ENCODE measurements around the gene DICER1.

The DICER1 gene

GRCh38 chr14:95063391-95063790 is 93.9 kb downstream of the DICER1 start:
- Histone ChIP-seq H2BK5ac (ENCODE audit: low read length) (no peak overlapping the region), H3K79me1 (ENCODE audit: low read depth, low read length) (no peaks in the 10 kb centered on the region), H4K8ac (ENCODE audit: low read depth, low read length) (no peak overlapping the region), H2BK120ac (ENCODE audit: low read depth, low read length) (no peak overlapping the region), H3K4me1 (ENCODE audit: control insufficient read depth in 2 of 2, insufficient read depth in 1 of 2, low read depth in 1 of 2, low read length in 2 of 2) (peaks cover 0 to 3% of the 10 kb centered on the region in 2 donors), H2BK15ac (ENCODE audit: low read length) (no peak overlapping the region), H3K36me3 (replicated peaks in 1 of 2; ENCODE audit: control insufficient read depth in 2 of 2, insufficient read depth in 2 of 2, low read length in 2 of 2) (no peaks in the 10 kb centered on the region), H2AFZ (ENCODE audit: low read length) (peak overlapping the region; percentile 15), H3K27me3 (ENCODE audit: control insufficient read depth in 3 of 3, insufficient read depth in 3 of 3, low read depth in 1 of 3, low read length in 3 of 3) (no peaks in the 10 kb centered on the region), H2BK12ac (ENCODE audit: low read length) (no peak overlapping the region), H3K18ac (ENCODE audit: low read length) (no peak overlapping the region), H3K27ac (replicated peaks; ENCODE audit: low read length) (no peak overlapping the region), H3K4me2 (ENCODE audit: insufficient read depth, low read length, poor library complexity, severe bottlenecking) (no peak overlapping the region), H3K23ac (ENCODE audit: low read depth, low read length, poor library complexity) (no peak overlapping the region), H4K91ac (ENCODE audit: low read depth, low read length, poor library complexity) (no peak overlapping the region), H3K4me3 (ENCODE audit: low read length in 2 of 2) (no peak overlapping the region), H3K14ac (ENCODE audit: low read length) (no peak overlapping the region), H2AK5ac (ENCODE audit: low read depth, low read length) (no peak overlapping the region), H3K9me3 (replicated peaks in 1 of 2; ENCODE audit: control insufficient read depth in 2 of 2, insufficient read depth in 1 of 2, low read depth in 1 of 2, low read length in 2 of 2) (no peaks in the 10 kb centered on the region), H3K9ac (ENCODE audit: low read depth, low read length, poor library complexity) (no peak overlapping the region), H3K4ac (ENCODE audit: low read length) (no peak overlapping the region)
- no CpG with 5 or more reads among the region's 5 CpGs for WGBS, 2 donors (ENCODE audit: extremely low coverage in 2 of 2, insufficient read length in 2 of 2, insufficient replicate concordance in 1 of 2)
- no peak for DNase-seq (ENCODE audit: low spot score)

GRCh38 chr14:95062946-95063345 is 94.4 kb downstream of the DICER1 start:
- peaks cover 0 to 3% of the 10 kb centered on the region in 2 donors for H3K4me1 ChIP-seq (ENCODE audit: control insufficient read depth in 2 of 2, insufficient read depth in 1 of 2, low read depth in 1 of 2, low read length in 2 of 2)
- no peak overlapping the region for H2BK5ac ChIP-seq (ENCODE audit: low read length)
- H3K18ac ChIP-seq (ENCODE audit: low read length): no peak overlapping the region
- H3K9ac ChIP-seq (ENCODE audit: low read depth, low read length, poor library complexity): no peak overlapping the region
- no peak overlapping the region for H3K4ac ChIP-seq (ENCODE audit: low read length)
- H3K27ac ChIP-seq (replicated peaks; ENCODE audit: low read length): no peak overlapping the region
- no peaks in the 10 kb centered on the region for H3K36me3 ChIP-seq (replicated peaks in 1 of 2; ENCODE audit: control insufficient read depth in 2 of 2, insufficient read depth in 2 of 2, low read length in 2 of 2)
- H3K4me2 ChIP-seq (ENCODE audit: insufficient read depth, low read length, poor library complexity, severe bottlenecking): no peak overlapping the region
- H4K8ac ChIP-seq (ENCODE audit: low read depth, low read length): no peak overlapping the region
- WGBS, 2 donors (ENCODE audit: extremely low coverage in 2 of 2, insufficient read length in 2 of 2, insufficient replicate concordance in 1 of 2): no CpG with 5 or more reads among the region's 5 CpGs
- H4K91ac ChIP-seq (ENCODE audit: low read depth, low read length, poor library complexity): no peak overlapping the region
- H3K79me1 ChIP-seq (ENCODE audit: low read depth, low read length): no peaks in the 10 kb centered on the region
- no peak overlapping the region for H3K4me3 ChIP-seq (ENCODE audit: low read length in 2 of 2)
- no peak overlapping the region for H3K14ac ChIP-seq (ENCODE audit: low read length)
- no peak for DNase-seq (ENCODE audit: low spot score)
- no peak overlapping the region for H2BK120ac ChIP-seq (ENCODE audit: low read depth, low read length)
- peak overlapping the region; percentile 15 for H2AFZ ChIP-seq (ENCODE audit: low read length)
- H2BK12ac ChIP-seq (ENCODE audit: low read length): no peak overlapping the region
- no peaks in the 10 kb centered on the region for H3K9me3 ChIP-seq (replicated peaks in 1 of 2; ENCODE audit: control insufficient read depth in 2 of 2, insufficient read depth in 1 of 2, low read depth in 1 of 2, low read length in 2 of 2)
- no peaks in the 10 kb centered on the region for H3K27me3 ChIP-seq (ENCODE audit: control insufficient read depth in 3 of 3, insufficient read depth in 3 of 3, low read depth in 1 of 3, low read length in 3 of 3)
- H2BK15ac ChIP-seq (ENCODE audit: low read length): no peak overlapping the region
- no peak overlapping the region for H2AK5ac ChIP-seq (ENCODE audit: low read depth, low read length)
- H3K23ac ChIP-seq (ENCODE audit: low read depth, low read length, poor library complexity): no peak overlapping the region

- H4K8ac ChIP-seq (ENCODE audit: low read depth, low read length): no peak overlapping the region
- no peak overlapping the region for H2BK12ac ChIP-seq (ENCODE audit: low read length)
- no peaks in the 10 kb centered on the region for H3K79me1 ChIP-seq (ENCODE audit: low read depth, low read length)
- DNase-seq (ENCODE audit: low spot score): no peak
- H2AFZ ChIP-seq (ENCODE audit: low read length): no peak overlapping the region
- H2BK120ac ChIP-seq (ENCODE audit: low read depth, low read length): no peak overlapping the region
- H3K4me3 ChIP-seq (ENCODE audit: low read length in 2 of 2): no peak overlapping the region
- H3K23ac ChIP-seq (ENCODE audit: low read depth, low read length, poor library complexity): no peak overlapping the region
- H2BK15ac ChIP-seq (ENCODE audit: low read length): no peak overlapping the region
- peaks cover 0 to 3% of the 10 kb centered on the region in 2 donors for H3K4me1 ChIP-seq (ENCODE audit: control insufficient read depth in 2 of 2, insufficient read depth in 1 of 2, low read depth in 1 of 2, low read length in 2 of 2)
- H3K14ac ChIP-seq (ENCODE audit: low read length): no peak overlapping the region
- H3K9ac ChIP-seq (ENCODE audit: low read depth, low read length, poor library complexity): no peak overlapping the region
- H3K27me3 ChIP-seq (ENCODE audit: control insufficient read depth in 3 of 3, insufficient read depth in 3 of 3, low read depth in 1 of 3, low read length in 3 of 3): no peaks in the 10 kb centered on the region
- no peaks in the 10 kb centered on the region for H3K9me3 ChIP-seq (replicated peaks in 1 of 2; ENCODE audit: control insufficient read depth in 2 of 2, insufficient read depth in 1 of 2, low read depth in 1 of 2, low read length in 2 of 2)
- no peak overlapping the region for H3K18ac ChIP-seq (ENCODE audit: low read length)
- no peak overlapping the region for H3K4ac ChIP-seq (ENCODE audit: low read length)
- H3K27ac ChIP-seq (replicated peaks; ENCODE audit: low read length): no peak overlapping the region
- no peaks in the 10 kb centered on the region for H3K36me3 ChIP-seq (replicated peaks in 1 of 2; ENCODE audit: control insufficient read depth in 2 of 2, insufficient read depth in 2 of 2, low read length in 2 of 2)
- no peak overlapping the region for H2BK5ac ChIP-seq (ENCODE audit: low read length)
- no peak overlapping the region for H2AK5ac ChIP-seq (ENCODE audit: low read depth, low read length)
- H4K91ac ChIP-seq (ENCODE audit: low read depth, low read length, poor library complexity): no peak overlapping the region
- WGBS, 2 donors (ENCODE audit: extremely low coverage in 2 of 2, insufficient read length in 2 of 2, insufficient replicate concordance in 1 of 2): no CpG with 5 or more reads among the region's 5 CpGs
- H3K4me2 ChIP-seq (ENCODE audit: insufficient read depth, low read length, poor library complexity, severe bottlenecking): no peak overlapping the region
These were observed 95.1 kb downstream of the DICER1 start for GRCh38 chr14:95062220-95062619.

- no peak for DNase-seq (ENCODE audit: low spot score)
- Histone ChIP-seq H3K4ac (ENCODE audit: low read length) (no peak overlapping the region), H3K9ac (ENCODE audit: low read depth, low read length, poor library complexity) (no peak overlapping the region), H2BK15ac (ENCODE audit: low read length) (peak overlapping the region; percentile 8), H3K18ac (ENCODE audit: low read length) (peak overlapping the region; percentile 33), H4K91ac (ENCODE audit: low read depth, low read length, poor library complexity) (no peak overlapping the region), H2BK12ac (ENCODE audit: low read length) (no peak overlapping the region), H3K27me3 (ENCODE audit: control insufficient read depth in 3 of 3, insufficient read depth in 3 of 3, low read depth in 1 of 3, low read length in 3 of 3) (no peaks in the 10 kb centered on the region), H3K79me1 (ENCODE audit: low read depth, low read length) (no peaks in the 10 kb centered on the region), H4K8ac (ENCODE audit: low read depth, low read length) (no peak overlapping the region), H3K23ac (ENCODE audit: low read depth, low read length, poor library complexity) (no peak overlapping the region), H3K4me1 (ENCODE audit: control insufficient read depth in 2 of 2, insufficient read depth in 1 of 2, low read depth in 1 of 2, low read length in 2 of 2) (peaks cover 0 to 3% of the 10 kb centered on the region in 2 donors), H2BK120ac (ENCODE audit: low read depth, low read length) (no peak overlapping the region), H3K4me2 (ENCODE audit: insufficient read depth, low read length, poor library complexity, severe bottlenecking) (no peak overlapping the region), H2BK5ac (ENCODE audit: low read length) (no peak overlapping the region), H3K4me3 (ENCODE audit: low read length in 2 of 2) (no peak overlapping the region), H2AK5ac (ENCODE audit: low read depth, low read length) (peak overlapping the region; percentile 35), H3K14ac (ENCODE audit: low read length) (no peak overlapping the region), H3K9me3 (replicated peaks in 1 of 2; ENCODE audit: control insufficient read depth in 2 of 2, insufficient read depth in 1 of 2, low read depth in 1 of 2, low read length in 2 of 2) (no peaks in the 10 kb centered on the region), H2AFZ (ENCODE audit: low read length) (no peak overlapping the region), H3K27ac (replicated peaks; ENCODE audit: low read length) (no peak overlapping the region), H3K36me3 (replicated peaks in 1 of 2; ENCODE audit: control insufficient read depth in 2 of 2, insufficient read depth in 2 of 2, low read length in 2 of 2) (no peaks in the 10 kb centered on the region)
- no CpG with 5 or more reads among the region's 14 CpGs for WGBS, 2 donors (ENCODE audit: extremely low coverage in 2 of 2, insufficient read length in 2 of 2, insufficient replicate concordance in 1 of 2)
These were observed 95.8 kb downstream of the DICER1 start for GRCh38 chr14:95061317-95062093.

All from neuronal stem cell (in vitro differentiated cells).